Thymus (tissue), 11 donors: Measurements from ENCODE around the gene HRC. TPM values are rescaled to one million over a fixed set of nuclear protein-coding genes. Genes with fewer than 3 reads are reported as not detected.

Source experiments
- DNase-seq, 9 donors: peaks; one replicate each; pipeline ENCODE4 v3.0.0-alpha.2; 2013; ENCODE audit warnings: low spot score in 9 of 9, low read depth in 6 of 9, missing footprints in 1 of 9
- H3K27ac ChIP-seq, 2 donors: one replicate each; pipeline ENCODE4 v1.5.1; 2013; ENCODE audit warnings: control low read depth in 1 of 2, low read depth in 1 of 2, low read length in 1 of 2, mild to moderate bottlenecking in 1 of 2, moderate library complexity in 1 of 2
- H3K27me3 ChIP-seq, 2 donors: one replicate each; pipeline ENCODE4 v1.5.1; 2013; ENCODE audit warnings: low read length in 1 of 2; ENCODE audit not compliant: control insufficient read depth in 2 of 2, insufficient read depth in 1 of 2
- H3K36me3 ChIP-seq, 2 donors: one replicate each; pipeline ENCODE4 v1.5.1; 2013; ENCODE audit warnings: low read length in 1 of 2, mild to moderate bottlenecking in 1 of 2, moderate library complexity in 1 of 2; ENCODE audit not compliant: control insufficient read depth in 2 of 2, insufficient read depth in 2 of 2
- H3K4me1 ChIP-seq, 2 donors: one replicate each; pipeline ENCODE4 v1.5.1; 2013; ENCODE audit warnings: low read length in 2 of 2; ENCODE audit not compliant: control insufficient read depth in 2 of 2, insufficient read depth in 2 of 2
- H3K4me3 ChIP-seq, 2 donors: one replicate each; pipeline ENCODE4 v1.5.1; 2013; ENCODE audit warnings: low read length in 2 of 2, control low read depth in 1 of 2, mild to moderate bottlenecking in 1 of 2
- H3K9me3 ChIP-seq, 2 donors: one replicate each; pipeline ENCODE4 v1.5.1; 2013; ENCODE audit warnings: low read length in 1 of 2, mild to moderate bottlenecking in 1 of 2; ENCODE audit not compliant: control insufficient read depth in 2 of 2, insufficient read depth in 1 of 2
- WGBS: extraction: QIAGEN DNeasy Blood & Tissue Kit; methylation state at CpG from one replicate; pipeline ENCODE4 v1.1.7; 2013; 5-methylcytosine and 5-hydroxymethylcytosine counted together
- polyA plus RNA-seq: library from polyadenylated mRNA; stranded (reverse); fragments of 200-250 nt; gene quantifications from one replicate; pipeline ENCODE4 v1.2.3, GENCODE V29; 2013
- total RNA-seq: library from RNA; stranded (reverse); fragments of 120-200 nt; gene quantifications from one replicate; pipeline ENCODE4 v1.2.4, GENCODE V29; 2013
- donor health status: healthy.

HRC gene
- total and polyA plus RNA-seq, 2 donors, result 1.1 to 1.3 TPM

- H3K9me3 ChIP-seq, result no peaks in the 10 kb centered on the region
- no peak overlapping the region for H3K27ac ChIP-seq
- H3K27me3 ChIP-seq, result no peaks in the 10 kb centered on the region
- peaks cover 76 to 80% of the 10 kb centered on the region in 2 donors for H3K36me3 ChIP-seq
- DNase-seq, result peak in 2 of 9 donors; percentile 61 to 64
- WGBS, result 81% methylated on average over 12 of the region's 12 CpGs
- peaks cover 0 to 4% of the 10 kb centered on the region in 2 donors for H3K4me1 ChIP-seq
- H3K4me3 ChIP-seq, result no peak overlapping the region
Observed at GRCh38 chr19:49106648-49107135, 48.5 kb downstream of the HRC start.

GRCh38 chr19:49104229-49104864 lies 50.8 kb downstream of the HRC start:
- WGBS, result 93% methylated on average over 30 of the region's 30 CpGs
- Histone ChIP-seq H3K4me3 (no peak overlapping the region), H3K36me3 (peaks cover 95 to 99% of the 10 kb centered on the region in 2 donors), H3K9me3 (no peaks in the 10 kb centered on the region), H3K27me3 (no peaks in the 10 kb centered on the region), H3K4me1 (peaks cover 0 to 4% of the 10 kb centered on the region in 2 donors), H3K27ac (no peak overlapping the region)
- no peak for DNase-seq

- H3K27me3 ChIP-seq, result no peaks in the 10 kb centered on the region
- H3K9me3 ChIP-seq, result no peaks in the 10 kb centered on the region
- peaks cover 0 to 4% of the 10 kb centered on the region in 2 donors for H3K4me1 ChIP-seq
- H3K36me3 ChIP-seq, result peaks cover 95 to 100% of the 10 kb centered on the region in 2 donors
- DNase-seq, result no peak
- H3K4me3 ChIP-seq, result no peak overlapping the region
- H3K27ac ChIP-seq, result no peak overlapping the region
- 93% methylated on average over 33 of the region's 33 CpGs for WGBS
Observed at GRCh38 chr19:49103331-49104085, 51.7 kb downstream of the HRC start.

- WGBS, result 97% methylated on average over 12 of the region's 12 CpGs
- Histone ChIP-seq H3K27me3 (no peaks in the 10 kb centered on the region), H3K4me3 (no peak overlapping the region), H3K4me1 (peaks cover 0 to 14% of the 10 kb centered on the region in 2 donors), H3K27ac (no peak overlapping the region), H3K36me3 (peaks cover 95 to 96% of the 10 kb centered on the region in 2 donors), H3K9me3 (peaks cover 0 to 3% of the 10 kb centered on the region in 2 donors)
- no peak for DNase-seq
Observed at GRCh38 chr19:49102303-49102702, 52.9 kb downstream of the HRC start.

Other genes with a start within 250 kb of the HRC start
- 0.28 TPM for gene DHDH, start 221.7 kb downstream of the HRC start, total RNA-seq
- gene DHDH, start 221.7 kb downstream of the HRC start, polyA plus RNA-seq, result 1.0 TPM
- gene BAX, start 200.5 kb downstream of the HRC start, total RNA-seq, result 62.6 TPM
- 126 TPM for gene BAX, start 200.5 kb downstream of the HRC start, polyA plus RNA-seq
- gene FTL, start 190.1 kb downstream of the HRC start, total RNA-seq, result 1,031 TPM
- gene FTL, start 190.1 kb downstream of the HRC start, polyA plus RNA-seq, result 8,316 TPM
- 14.0 TPM for gene GYS1, start 162.1 kb downstream of the HRC start, total RNA-seq
- gene GYS1, start 162.1 kb downstream of the HRC start, polyA plus RNA-seq, result 22.2 TPM
- 107 TPM for gene RUVBL2, start 161.5 kb downstream of the HRC start, total RNA-seq
- gene RUVBL2, start 161.5 kb downstream of the HRC start, polyA plus RNA-seq, result 52.0 TPM
- not detected for gene LHB, start 138.3 kb downstream of the HRC start, total RNA-seq
- gene LHB, start 138.3 kb downstream of the HRC start, polyA plus RNA-seq, result 1.2 TPM
- gene CGB3, start 131.1 kb downstream of the HRC start, total RNA-seq, result 0.14 TPM
- gene CGB3, start 131.1 kb downstream of the HRC start, polyA plus RNA-seq, result 0.37 TPM
- not detected for gene CGB2, start 123.5 kb downstream of the HRC start, total RNA-seq
- gene CGB2, start 123.5 kb downstream of the HRC start, polyA plus RNA-seq, result 0.11 TPM
- gene CGB1, start 118.5 kb downstream of the HRC start, total RNA-seq, result not detected
- not detected for gene CGB1, start 118.5 kb downstream of the HRC start, polyA plus RNA-seq
- 0.19 TPM for gene CGB5, start 111.5 kb downstream of the HRC start, total RNA-seq
- gene CGB5, start 111.5 kb downstream of the HRC start, polyA plus RNA-seq, result 0.98 TPM
- gene CGB8, start 106.3 kb downstream of the HRC start, total RNA-seq, result 0.14 TPM
- gene CGB8, start 106.3 kb downstream of the HRC start, polyA plus RNA-seq, result 0.27 TPM
- gene CGB7, start 97.6 kb downstream of the HRC start, total RNA-seq, result 0.33 TPM
- gene CGB7, start 97.6 kb downstream of the HRC start, polyA plus RNA-seq, result 6.7 TPM
- 6.7 TPM for gene NTF4, start 90.6 kb downstream of the HRC start, total RNA-seq
- 30.1 TPM for gene NTF4, start 90.6 kb downstream of the HRC start, polyA plus RNA-seq
- not detected for gene KCNA7, start 82.7 kb downstream of the HRC start, total RNA-seq
- 0.05 TPM for gene KCNA7, start 82.7 kb downstream of the HRC start, polyA plus RNA-seq
- 142 TPM for gene SNRNP70, start 69.9 kb downstream of the HRC start, total RNA-seq
- 419 TPM for gene SNRNP70, start 69.9 kb downstream of the HRC start, polyA plus RNA-seq
- gene LIN7B, start 41.0 kb downstream of the HRC start, total RNA-seq, result 3.5 TPM
- gene LIN7B, start 41.0 kb downstream of the HRC start, polyA plus RNA-seq, result 9.0 TPM
- gene C19orf73, start 36.3 kb downstream of the HRC start, total RNA-seq, result 2.7 TPM
- gene C19orf73, start 36.3 kb downstream of the HRC start, polyA plus RNA-seq, result 4.0 TPM
- 7.0 TPM for gene PPFIA3, start 35.9 kb downstream of the HRC start, total RNA-seq
- 14.1 TPM for gene PPFIA3, start 35.9 kb downstream of the HRC start, polyA plus RNA-seq
- gene TRPM4, start 2.4 kb upstream of the HRC start, total RNA-seq, result 3.7 TPM
- gene TRPM4, start 2.4 kb upstream of the HRC start, polyA plus RNA-seq, result 7.6 TPM
- gene SLC6A16, start 169.8 kb upstream of the HRC start, total RNA-seq, result 0.76 TPM
- 2.5 TPM for gene SLC6A16, start 169.8 kb upstream of the HRC start, polyA plus RNA-seq
- gene CD37, start 180.0 kb upstream of the HRC start, total RNA-seq, result 31.6 TPM
- gene CD37, start 180.0 kb upstream of the HRC start, polyA plus RNA-seq, result 78.4 TPM
- gene TEAD2, start 207.0 kb upstream of the HRC start, total RNA-seq, result 4.1 TPM
- gene TEAD2, start 207.0 kb upstream of the HRC start, polyA plus RNA-seq, result 6.6 TPM
- 0.14 TPM for gene DKKL1, start 208.5 kb upstream of the HRC start, total RNA-seq
- gene DKKL1, start 208.5 kb upstream of the HRC start, polyA plus RNA-seq, result 0.21 TPM
- gene KASH5, start 232.9 kb upstream of the HRC start, total RNA-seq, result 0.09 TPM
- gene KASH5, start 232.9 kb upstream of the HRC start, polyA plus RNA-seq, result 0.09 TPM